GM23338 (cell line): ENCODE measurements around the gene MBD1. TPM values are rescaled to one million over a fixed set of nuclear protein-coding genes. Genes with fewer than 3 reads are reported as not detected.

Experiments
- ATAC-seq: fragments of 200-7000 bp; cut with Tn5 transposase; 3 replicates; pipeline ENCODE4 v1.9.1; 2020
- DNase-seq: peaks from one replicate; pipeline ENCODE4 v3.0.0-alpha.2; 2015; ENCODE audit warnings: low spot score
- H2AFZ ChIP-seq: fragments of 200-600 bp; sonication (generic); 2 replicates; pipeline ENCODE4 v1.8.0; 2016; ENCODE audit warnings: antibody characterized with exemption, mild to moderate bottlenecking, moderate library complexity
- H3F3A ChIP-seq: fragments of 200-600 bp; sonication (generic); replicated peaks from 2 replicates; pipeline ENCODE4 v1.8.0; 2017; ENCODE audit warnings: antibody characterized with exemption, mixed run types, low read depth
- H3K27ac ChIP-seq: fragments of 200-600 bp; sonication (generic); 2 replicates; pipeline ENCODE4 v1.6.1; 2016; ENCODE audit warnings: low read depth
- H3K27me3 ChIP-seq: fragments of 200-600 bp; sonication (generic); 2 replicates; pipeline ENCODE4 v1.8.0; 2016; ENCODE audit warnings: mild to moderate bottlenecking, mixed run types, moderate library complexity; ENCODE audit not compliant: insufficient read depth
- H3K36me3 ChIP-seq: fragments of 200-600 bp; sonication (generic); 2 replicates; pipeline ENCODE4 v1.8.0; 2016; ENCODE audit warnings: mild to moderate bottlenecking; ENCODE audit not compliant: insufficient read depth
- H3K4me1 ChIP-seq: fragments of 200-600 bp; sonication (generic); 2 replicates; pipeline ENCODE4 v1.8.0; 2016; ENCODE audit warnings: mild to moderate bottlenecking, moderate library complexity; ENCODE audit not compliant: insufficient read depth
- H3K4me2 ChIP-seq: fragments of 200-600 bp; sonication (generic); 2 replicates; pipeline ENCODE4 v1.7.1; 2017; ENCODE audit warnings: mixed run types
- H3K4me3 ChIP-seq: fragments of 200-600 bp; sonication (generic); 2 replicates; pipeline ENCODE4 v1.6.1; 2016; ENCODE audit warnings: mixed run types
- H3K79me2 ChIP-seq: fragments of 200-600 bp; sonication (generic); replicated peaks from 2 replicates; pipeline ENCODE4 v1.8.0; 2017; ENCODE audit warnings: mild to moderate bottlenecking; ENCODE audit not compliant: insufficient read depth
- H3K9me2 ChIP-seq: fragments of 200-600 bp; sonication (generic); 2 replicates; pipeline ENCODE4 v1.8.0; 2017; ENCODE audit not compliant: insufficient read depth
- H4K20me1 ChIP-seq: fragments of 200-600 bp; sonication (generic); replicated peaks from 2 replicates; pipeline ENCODE4 v1.8.0; 2017; ENCODE audit warnings: mild to moderate bottlenecking; ENCODE audit not compliant: insufficient read depth
- H3K27ac Mint-ChIP-seq: 2 replicates; pipeline ENCODE4 v1.8.0; 2020; ENCODE audit warnings: inconsistent platforms, mild to moderate bottlenecking, moderate library complexity, mixed read lengths
- H3K27me3 Mint-ChIP-seq: 3 replicates; pipeline ENCODE4 v1.8.0; 2022; ENCODE audit warnings: low read depth, mild to moderate bottlenecking, moderate library complexity, mixed read lengths, inconsistent platforms; ENCODE audit not compliant: insufficient read depth, poor library complexity
- H3K36me3 Mint-ChIP-seq: 3 replicates; pipeline ENCODE4 v1.8.0; 2021; ENCODE audit warnings: low read depth, mild to moderate bottlenecking, inconsistent platforms, moderate library complexity, mixed read lengths
- H3K4me1 Mint-ChIP-seq: 3 replicates; pipeline ENCODE4 v1.8.0; 2020; ENCODE audit warnings: mild to moderate bottlenecking, inconsistent platforms, mixed read lengths
- H3K4me3 Mint-ChIP-seq: 3 replicates; pipeline ENCODE4 v1.8.0; 2021; ENCODE audit warnings: moderate library complexity, mild to moderate bottlenecking, inconsistent platforms, mixed read lengths
- H3K9me3 Mint-ChIP-seq: 3 replicates; pipeline ENCODE4 v1.8.0; 2020; ENCODE audit warnings: moderate library complexity, mild to moderate bottlenecking, inconsistent platforms, mixed read lengths
- CREB1 ChIP-seq: fragments of 250-450 bp; sonication (Bioruptor Pico); IDR thresholded peaks from 2 replicates; pipeline ENCODE4 v1.5.0; 2020; ENCODE audit warnings: low read depth, mild to moderate bottlenecking, moderate library complexity
- EZH2 ChIP-seq: fragments of 200-600 bp; sonication (generic); IDR thresholded peaks from one replicate; pipeline ENCODE4 v1.8.0; 2017; ENCODE audit warnings: antibody characterized with exemption, mild to moderate bottlenecking, low read depth; ENCODE audit not compliant: unreplicated experiment
- EZH2phosphoT487 ChIP-seq: fragments of 200-600 bp; sonication (generic); IDR thresholded peaks from one replicate; pipeline ENCODE4 v1.8.1; 2018; ENCODE audit warnings: antibody characterized with exemption; ENCODE audit not compliant: unreplicated experiment
- JUNB ChIP-seq: IDR thresholded peaks from one replicate; pipeline ENCODE4 v1.6.1; 2016; ENCODE audit warnings: antibody characterized with exemption; ENCODE audit not compliant: unreplicated experiment
- NANOG ChIP-seq: IDR thresholded peaks from 2 replicates; pipeline ENCODE4 v1.6.1; 2016; ENCODE audit warnings: antibody characterized with exemption, borderline replicate concordance
- POLR2AphosphoS5 ChIP-seq: IDR thresholded peaks from 2 replicates; pipeline ENCODE4 v1.6.1; 2016; ENCODE audit warnings: antibody characterized with exemption, low read depth
- REST ChIP-seq: IDR thresholded peaks from one replicate; pipeline ENCODE4 v1.6.1; 2018; ENCODE audit warnings: antibody characterized with exemption; ENCODE audit not compliant: unreplicated experiment
- STAT1 ChIP-seq: IDR thresholded peaks from one replicate; pipeline ENCODE4 v1.6.1; 2016; ENCODE audit warnings: antibody characterized with exemption; ENCODE audit not compliant: unreplicated experiment
- ZNF114 ChIP-seq: fragments of 250-450 bp; sonication (Bioruptor Pico); IDR thresholded peaks from 2 replicates; pipeline ENCODE4 v1.5.0; 2020; ENCODE audit warnings: mild to moderate bottlenecking, moderate library complexity
- ZNF331 ChIP-seq: fragments of 250-450 bp; sonication (Bioruptor Pico); IDR thresholded peaks from 2 replicates; pipeline ENCODE4 v1.5.0; 2020; ENCODE audit warnings: low read depth, mild to moderate bottlenecking, moderate library complexity
- polyA plus RNA-seq: library from polyadenylated mRNA; unstranded; fragments of >200 nt; fragmentation: Nextera tagmentation; extraction: Ambion mirVana; gene quantifications from 2 replicates; pipeline ENCODE4 v1.2.1, GENCODE V29; 2016
- total RNA-seq: library from RNA; depleted of rRNA; stranded (reverse); fragments of >200 nt; shearing (Covaris generic); gene quantifications from 2 replicates; pipeline ENCODE4 v1.2.3, GENCODE V29; 2014
- TF ChIP-seq, protein P1 (sequence below), 2 experiments: fragments of 200-600 bp in 1 of 2; sonication (generic) in 1 of 2; conservative IDR thresholded peaks; 2 replicates each; pipeline versions ENCODE4 v1.5.1 to v1.6.1; 2016 to 2017; ENCODE audit warnings: antibody characterized with exemption in 2 of 2, low read depth in 2 of 2, mild to moderate bottlenecking in 2 of 2, moderate library complexity in 1 of 2
- TF ChIP-seq, protein P2 (sequence below): fragments of 250-450 bp; sonication (Bioruptor Pico); IDR thresholded peaks from 2 replicates; pipeline ENCODE4 v1.5.0; 2020; ENCODE audit warnings: mild to moderate bottlenecking, moderate library complexity
- TF ChIP-seq, protein P3 (sequence below): IDR thresholded peaks from 2 replicates; pipeline ENCODE4 v1.6.1; 2016; ENCODE audit warnings: antibody characterized with exemption

The MBD1 gene
- total and polyA plus RNA-seq, 2 experiments from 2014 or later = 17.0 to 43.5 TPM

DNA sequence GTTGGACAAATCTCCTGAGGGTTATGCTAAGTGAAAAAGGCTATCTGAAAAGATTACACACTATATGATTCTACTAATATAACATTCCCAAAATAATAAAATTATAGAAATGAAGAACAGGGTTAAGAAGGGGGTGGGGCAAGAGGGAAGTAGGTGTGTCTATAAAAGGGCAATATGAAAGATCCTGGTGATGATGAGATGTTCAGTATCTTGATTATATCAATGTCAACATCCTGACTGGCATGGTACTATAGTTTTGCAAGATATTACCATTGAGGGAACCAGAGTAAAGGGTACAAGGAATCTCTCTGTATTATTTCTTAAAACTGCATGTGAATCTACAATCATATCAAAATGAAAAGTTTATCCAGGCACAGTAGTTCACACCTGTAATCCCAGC is 31.7 kb downstream of the MBD1 start:
- Mint-ChIP-seq H3K27ac (no peak overlapping the region), H3K36me3 (no peaks in the 10 kb centered on the region), H3K4me1 (peaks cover 16% of the 10 kb centered on the region), H3K4me3 (no peak overlapping the region), H3K9me3 (no peaks in the 10 kb centered on the region), H3K27me3 (peaks cover 2% of the 10 kb centered on the region)
- Histone ChIP-seq H3K4me3 (no peak overlapping the region), H2AFZ (no peak overlapping the region), H3K4me2 (no peak overlapping the region), H3K36me3 (no peaks in the 10 kb centered on the region), H3K27ac (no peak overlapping the region), H3K27me3 (no peaks in the 10 kb centered on the region), H4K20me1 (no peaks in the 10 kb centered on the region), H3K9me2 (no peaks in the 10 kb centered on the region), H3K79me2 (no peaks in the 10 kb centered on the region), H3K4me1 (peaks cover 8% of the 10 kb centered on the region), H3F3A (no peaks in the 10 kb centered on the region)
- ATAC-seq (no peak), DNase-seq (no peak)
- TF ChIP-seq ZNF331 (CRISPR knock-in tag) (no peak), STAT1 (no peak), ZNF114 (CRISPR knock-in tag) (no peak), EZH2phosphoT487 (no peak), CREB1 (CRISPR knock-in tag) (no peak), NANOG (no peak), REST (no peak), JUNB (no peak), POLR2AphosphoS5 (no peak), EZH2 (no peak)
- TF ChIP-seq, protein P1, sequence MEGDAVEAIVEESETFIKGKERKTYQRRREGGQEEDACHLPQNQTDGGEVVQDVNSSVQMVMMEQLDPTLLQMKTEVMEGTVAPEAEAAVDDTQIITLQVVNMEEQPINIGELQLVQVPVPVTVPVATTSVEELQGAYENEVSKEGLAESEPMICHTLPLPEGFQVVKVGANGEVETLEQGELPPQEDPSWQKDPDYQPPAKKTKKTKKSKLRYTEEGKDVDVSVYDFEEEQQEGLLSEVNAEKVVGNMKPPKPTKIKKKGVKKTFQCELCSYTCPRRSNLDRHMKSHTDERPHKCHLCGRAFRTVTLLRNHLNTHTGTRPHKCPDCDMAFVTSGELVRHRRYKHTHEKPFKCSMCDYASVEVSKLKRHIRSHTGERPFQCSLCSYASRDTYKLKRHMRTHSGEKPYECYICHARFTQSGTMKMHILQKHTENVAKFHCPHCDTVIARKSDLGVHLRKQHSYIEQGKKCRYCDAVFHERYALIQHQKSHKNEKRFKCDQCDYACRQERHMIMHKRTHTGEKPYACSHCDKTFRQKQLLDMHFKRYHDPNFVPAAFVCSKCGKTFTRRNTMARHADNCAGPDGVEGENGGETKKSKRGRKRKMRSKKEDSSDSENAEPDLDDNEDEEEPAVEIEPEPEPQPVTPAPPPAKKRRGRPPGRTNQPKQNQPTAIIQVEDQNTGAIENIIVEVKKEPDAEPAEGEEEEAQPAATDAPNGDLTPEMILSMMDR (conservative IDR thresholded peaks at IDR 0.05; ENCODE audit: low read depth in 2 of 2) = no peak
- TF ChIP-seq, protein P2, sequence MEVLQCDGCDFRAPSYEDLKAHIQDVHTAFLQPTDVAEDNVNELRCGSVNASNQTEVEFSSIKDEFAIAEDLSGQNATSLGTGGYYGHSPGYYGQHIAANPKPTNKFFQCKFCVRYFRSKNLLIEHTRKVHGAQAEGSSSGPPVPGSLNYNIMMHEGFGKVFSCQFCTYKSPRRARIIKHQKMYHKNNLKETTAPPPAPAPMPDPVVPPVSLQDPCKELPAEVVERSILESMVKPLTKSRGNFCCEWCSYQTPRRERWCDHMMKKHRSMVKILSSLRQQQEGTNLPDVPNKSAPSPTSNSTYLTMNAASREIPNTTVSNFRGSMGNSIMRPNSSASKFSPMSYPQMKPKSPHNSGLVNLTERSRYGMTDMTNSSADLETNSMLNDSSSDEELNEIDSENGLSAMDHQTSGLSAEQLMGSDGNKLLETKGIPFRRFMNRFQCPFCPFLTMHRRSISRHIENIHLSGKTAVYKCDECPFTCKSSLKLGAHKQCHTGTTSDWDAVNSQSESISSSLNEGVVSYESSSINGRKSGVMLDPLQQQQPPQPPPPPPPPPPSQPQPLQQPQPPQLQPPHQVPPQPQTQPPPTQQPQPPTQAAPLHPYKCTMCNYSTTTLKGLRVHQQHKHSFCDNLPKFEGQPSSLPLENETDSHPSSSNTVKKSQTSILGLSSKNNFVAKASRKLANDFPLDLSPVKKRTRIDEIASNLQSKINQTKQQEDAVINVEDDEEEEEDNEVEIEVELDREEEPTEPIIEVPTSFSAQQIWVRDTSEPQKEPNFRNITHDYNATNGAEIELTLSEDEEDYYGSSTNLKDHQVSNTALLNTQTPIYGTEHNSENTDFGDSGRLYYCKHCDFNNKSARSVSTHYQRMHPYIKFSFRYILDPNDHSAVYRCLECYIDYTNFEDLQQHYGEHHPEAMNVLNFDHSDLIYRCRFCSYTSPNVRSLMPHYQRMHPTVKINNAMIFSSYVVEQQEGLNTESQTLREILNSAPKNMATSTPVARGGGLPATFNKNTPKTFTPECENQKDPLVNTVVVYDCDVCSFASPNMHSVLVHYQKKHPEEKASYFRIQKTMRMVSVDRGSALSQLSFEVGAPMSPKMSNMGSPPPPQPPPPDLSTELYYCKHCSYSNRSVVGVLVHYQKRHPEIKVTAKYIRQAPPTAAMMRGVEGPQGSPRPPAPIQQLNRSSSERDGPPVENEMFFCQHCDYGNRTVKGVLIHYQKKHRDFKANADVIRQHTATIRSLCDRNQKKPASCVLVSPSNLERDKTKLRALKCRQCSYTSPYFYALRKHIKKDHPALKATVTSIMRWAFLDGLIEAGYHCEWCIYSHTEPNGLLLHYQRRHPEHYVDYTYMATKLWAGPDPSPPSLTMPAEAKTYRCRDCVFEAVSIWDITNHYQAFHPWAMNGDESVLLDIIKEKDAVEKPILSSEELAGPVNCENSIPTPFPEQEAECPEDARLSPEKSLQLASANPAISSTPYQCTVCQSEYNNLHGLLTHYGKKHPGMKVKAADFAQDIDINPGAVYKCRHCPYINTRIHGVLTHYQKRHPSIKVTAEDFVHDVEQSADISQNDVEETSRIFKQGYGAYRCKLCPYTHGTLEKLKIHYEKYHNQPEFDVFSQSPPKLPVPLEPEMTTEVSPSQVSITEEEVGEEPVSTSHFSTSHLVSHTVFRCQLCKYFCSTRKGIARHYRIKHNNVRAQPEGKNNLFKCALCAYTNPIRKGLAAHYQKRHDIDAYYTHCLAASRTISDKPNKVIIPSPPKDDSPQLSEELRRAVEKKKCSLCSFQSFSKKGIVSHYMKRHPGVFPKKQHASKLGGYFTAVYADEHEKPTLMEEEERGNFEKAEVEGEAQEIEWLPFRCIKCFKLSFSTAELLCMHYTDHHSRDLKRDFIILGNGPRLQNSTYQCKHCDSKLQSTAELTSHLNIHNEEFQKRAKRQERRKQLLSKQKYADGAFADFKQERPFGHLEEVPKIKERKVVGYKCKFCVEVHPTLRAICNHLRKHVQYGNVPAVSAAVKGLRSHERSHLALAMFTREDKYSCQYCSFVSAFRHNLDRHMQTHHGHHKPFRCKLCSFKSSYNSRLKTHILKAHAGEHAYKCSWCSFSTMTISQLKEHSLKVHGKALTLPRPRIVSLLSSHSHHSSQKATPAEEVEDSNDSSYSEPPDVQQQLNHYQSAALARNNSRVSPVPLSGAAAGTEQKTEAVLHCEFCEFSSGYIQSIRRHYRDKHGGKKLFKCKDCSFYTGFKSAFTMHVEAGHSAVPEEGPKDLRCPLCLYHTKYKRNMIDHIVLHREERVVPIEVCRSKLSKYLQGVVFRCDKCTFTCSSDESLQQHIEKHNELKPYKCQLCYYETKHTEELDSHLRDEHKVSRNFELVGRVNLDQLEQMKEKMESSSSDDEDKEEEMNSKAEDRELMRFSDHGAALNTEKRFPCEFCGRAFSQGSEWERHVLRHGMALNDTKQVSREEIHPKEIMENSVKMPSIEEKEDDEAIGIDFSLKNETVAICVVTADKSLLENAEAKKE (CRISPR knock-in tag) = no peak
- TF ChIP-seq, protein P3, sequence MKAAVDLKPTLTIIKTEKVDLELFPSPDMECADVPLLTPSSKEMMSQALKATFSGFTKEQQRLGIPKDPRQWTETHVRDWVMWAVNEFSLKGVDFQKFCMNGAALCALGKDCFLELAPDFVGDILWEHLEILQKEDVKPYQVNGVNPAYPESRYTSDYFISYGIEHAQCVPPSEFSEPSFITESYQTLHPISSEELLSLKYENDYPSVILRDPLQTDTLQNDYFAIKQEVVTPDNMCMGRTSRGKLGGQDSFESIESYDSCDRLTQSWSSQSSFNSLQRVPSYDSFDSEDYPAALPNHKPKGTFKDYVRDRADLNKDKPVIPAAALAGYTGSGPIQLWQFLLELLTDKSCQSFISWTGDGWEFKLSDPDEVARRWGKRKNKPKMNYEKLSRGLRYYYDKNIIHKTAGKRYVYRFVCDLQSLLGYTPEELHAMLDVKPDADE = no peak
